Right renal cortex interstitium (tissue), 3 donors: ENCODE measurements around the gene ZBTB4. TPM values are rescaled to one million over a fixed set of nuclear protein-coding genes. Genes with fewer than 3 reads are reported as not detected.

Experiments used
- DNase-seq, 3 donors: peaks; one replicate each; pipeline ENCODE4 v3.0.0-alpha.2; 2013; ENCODE audit warnings: low read depth in 3 of 3, low spot score in 2 of 3
- polyA plus RNA-seq, 3 donors: library from polyadenylated mRNA; unstranded; fragments of 120-200 nt; gene quantifications; one replicate each; pipeline ENCODE4 v1.2.1, GENCODE V29; 2013; ENCODE audit not compliant: insufficient read length in 3 of 3

ZBTB4 gene
- polyA plus RNA-seq, 3 donors = 35.9 to 38.0 (median 37.6) TPM

DNA sequence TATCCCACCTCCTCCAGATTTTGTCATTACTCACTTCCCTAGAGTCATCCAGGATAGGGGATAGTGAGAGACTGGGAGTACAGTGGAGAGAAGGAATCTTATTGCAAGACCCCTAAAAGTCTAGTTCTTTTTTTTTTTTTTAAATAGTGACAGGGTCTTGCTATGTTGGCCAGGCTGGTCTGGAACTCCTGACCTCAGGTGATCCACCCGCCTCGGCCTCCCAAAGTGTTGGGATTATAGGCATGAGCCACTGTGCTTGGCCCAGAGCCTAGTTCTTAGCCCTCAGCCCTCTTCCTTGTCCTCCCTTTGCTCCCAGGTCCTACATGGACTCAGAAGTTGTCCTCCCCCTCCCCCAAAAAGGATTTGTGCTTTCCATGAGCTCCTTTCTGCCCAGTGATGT lies 37.3 kb downstream of the ZBTB4 start:
- DNase-seq = no peak

- no peak for DNase-seq
These were observed 38.2 kb downstream of the ZBTB4 start for GRCh38 chr17:7441266-7441665.

DNA sequence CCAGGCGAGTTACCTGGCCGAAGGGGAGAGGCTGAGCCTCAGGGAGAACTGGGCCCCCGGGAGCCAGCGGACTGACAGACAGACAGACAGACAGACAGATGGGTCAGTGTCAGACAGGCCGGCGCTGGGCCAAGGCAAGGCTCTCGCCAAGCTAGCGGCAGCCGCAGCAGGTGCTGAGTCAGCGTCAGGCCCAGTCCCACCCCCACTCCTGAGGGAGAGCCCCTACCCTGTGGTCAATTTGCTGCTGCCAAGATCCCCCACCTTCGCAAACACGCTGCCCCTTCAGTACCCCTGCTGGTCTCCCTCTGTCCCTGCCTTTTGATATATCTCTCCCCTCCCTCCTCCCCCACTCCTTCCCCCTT lies 38.6 kb downstream of the ZBTB4 start:
- DNase-seq = no peak

- DNase-seq = no peak
These were observed 39.2 kb downstream of the ZBTB4 start for GRCh38 chr17:7440113-7440833.

DNA sequence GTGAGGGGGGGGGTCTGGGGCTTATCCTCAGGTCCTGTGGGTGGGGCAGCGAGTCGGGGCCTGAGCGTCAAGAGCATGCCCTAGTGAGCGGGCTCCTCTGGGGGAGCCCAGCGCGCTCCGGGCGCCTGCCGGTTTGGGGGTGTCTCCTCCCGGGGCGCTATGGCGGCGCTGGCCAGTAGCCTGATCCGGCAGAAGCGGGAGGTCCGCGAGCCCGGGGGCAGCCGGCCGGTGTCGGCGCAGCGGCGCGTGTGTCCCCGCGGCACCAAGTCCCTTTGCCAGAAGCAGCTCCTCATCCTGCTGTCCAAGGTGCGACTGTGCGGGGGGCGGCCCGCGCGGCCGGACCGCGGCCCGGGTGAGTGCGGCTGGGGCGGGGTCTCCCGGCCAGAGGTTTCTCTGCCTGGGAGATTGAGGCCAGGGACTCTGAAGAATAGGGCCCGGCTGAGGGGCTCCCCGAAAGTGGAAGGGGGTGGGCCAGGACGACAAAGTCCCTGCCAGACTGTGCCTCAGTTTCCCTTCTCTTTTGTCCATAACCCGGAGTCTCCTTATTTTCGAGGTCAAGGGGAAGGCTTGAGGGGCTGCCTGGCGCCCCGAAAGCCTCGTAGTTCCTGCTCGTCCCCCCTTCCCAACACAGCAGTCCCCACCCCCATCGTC lies 39.8 kb downstream of the ZBTB4 start, which contains the start of gene FGF11:
Gene FGF11, plus strand, starts transcription at position 51 of the 651 bp plus-strand sequence. Its CDS starts 109 bp downstream, at position 160.
- DNase-seq = no peak

DNA sequence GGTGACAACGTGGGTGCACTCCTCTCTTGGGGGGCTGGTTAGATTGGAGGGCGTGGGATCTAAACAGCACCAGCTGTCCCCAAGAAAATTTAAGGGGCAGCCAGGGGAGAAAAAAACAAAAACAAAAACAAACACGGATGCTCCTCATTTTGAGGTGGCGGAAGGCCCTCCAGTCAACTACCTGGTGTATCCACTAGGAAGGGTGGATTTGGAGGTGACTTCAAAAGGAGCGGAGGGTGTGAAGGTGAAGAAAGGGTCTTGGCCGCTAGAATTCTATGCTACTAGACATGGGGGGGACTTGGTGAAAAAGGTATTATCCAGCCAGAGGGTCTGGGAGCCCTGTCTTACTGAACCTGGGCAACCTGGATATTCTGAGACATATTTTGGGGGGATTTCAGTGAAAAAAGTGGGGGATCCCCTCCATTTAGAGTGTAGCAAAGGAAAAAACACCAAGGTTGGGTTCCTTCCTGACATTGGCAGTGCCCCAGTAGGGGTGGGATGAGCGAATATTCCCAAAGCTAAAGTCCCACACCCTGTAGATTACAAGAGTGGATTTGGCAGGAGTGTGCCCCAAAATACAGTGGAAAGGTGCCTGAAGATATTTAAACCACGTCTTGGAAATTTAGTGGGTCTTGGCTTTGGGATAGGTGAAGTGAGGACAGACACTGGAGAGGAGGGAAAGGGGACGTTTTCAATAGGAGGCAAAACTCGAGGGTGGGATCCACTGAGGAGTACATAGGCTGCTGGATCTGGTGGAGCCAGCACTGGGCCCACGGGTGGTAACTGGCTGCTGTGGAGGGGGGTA lies 40.6 kb downstream of the ZBTB4 start:
- DNase-seq = no peak

DNA sequence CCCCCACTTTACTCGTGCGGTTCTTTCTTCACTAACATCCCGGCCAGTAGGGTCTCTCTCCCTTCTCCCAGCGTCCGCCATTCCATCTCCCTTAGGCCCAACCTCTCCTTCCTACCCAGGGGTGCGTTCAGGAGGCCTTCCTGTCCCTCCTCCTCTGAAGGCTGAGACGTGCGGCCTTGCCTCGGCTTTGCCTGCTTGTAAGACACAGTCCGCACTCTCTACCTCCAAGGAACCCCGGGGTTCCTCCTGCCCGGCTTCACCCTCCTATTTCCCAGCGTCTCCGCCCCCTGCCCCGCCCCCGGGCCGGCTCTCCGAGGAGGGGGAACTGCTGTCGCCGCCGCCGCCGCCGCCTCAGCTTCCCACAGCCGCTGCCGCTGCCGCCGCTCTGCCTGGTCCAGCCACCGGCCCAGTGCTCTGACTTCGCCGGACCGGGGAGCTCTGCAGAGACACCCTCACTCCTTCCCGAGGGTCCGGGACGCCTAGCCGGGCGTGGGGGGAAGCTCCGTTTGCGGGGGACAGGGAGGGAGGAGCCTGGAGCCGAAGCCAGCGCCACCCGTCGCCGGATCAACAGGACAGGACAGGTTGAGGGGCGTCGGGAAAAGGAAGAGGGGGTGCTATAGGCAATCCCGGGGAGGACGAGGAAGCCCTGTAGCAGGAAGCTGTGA lies 41.3 kb downstream of the ZBTB4 start:
- DNase-seq = no peak

DNA sequence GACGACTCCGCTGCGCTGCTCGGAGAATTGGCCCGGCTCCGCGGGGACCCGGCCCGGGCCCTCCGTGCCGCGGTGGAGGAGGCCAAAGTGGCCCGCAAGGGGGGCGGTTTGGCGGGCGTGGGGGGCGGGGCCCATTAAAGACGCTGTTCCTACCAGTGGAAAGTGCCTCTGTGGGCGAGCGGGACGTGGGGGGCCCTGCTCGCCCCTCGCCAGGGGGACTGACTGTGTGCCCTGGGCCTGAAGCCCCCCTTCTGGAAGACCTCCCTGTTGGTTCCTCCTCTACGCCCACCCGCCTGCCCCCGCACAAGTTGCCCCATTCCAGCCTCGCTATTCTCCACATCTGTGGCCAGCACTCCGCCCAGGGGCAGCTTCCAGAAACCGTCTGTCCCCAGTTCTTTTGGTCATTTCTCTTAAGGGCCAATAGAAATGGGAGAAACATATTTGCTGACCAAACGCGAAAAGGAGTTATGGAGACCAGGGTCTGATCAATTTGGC lies 42.0 kb downstream of the ZBTB4 start:
- DNase-seq = no peak

DNA sequence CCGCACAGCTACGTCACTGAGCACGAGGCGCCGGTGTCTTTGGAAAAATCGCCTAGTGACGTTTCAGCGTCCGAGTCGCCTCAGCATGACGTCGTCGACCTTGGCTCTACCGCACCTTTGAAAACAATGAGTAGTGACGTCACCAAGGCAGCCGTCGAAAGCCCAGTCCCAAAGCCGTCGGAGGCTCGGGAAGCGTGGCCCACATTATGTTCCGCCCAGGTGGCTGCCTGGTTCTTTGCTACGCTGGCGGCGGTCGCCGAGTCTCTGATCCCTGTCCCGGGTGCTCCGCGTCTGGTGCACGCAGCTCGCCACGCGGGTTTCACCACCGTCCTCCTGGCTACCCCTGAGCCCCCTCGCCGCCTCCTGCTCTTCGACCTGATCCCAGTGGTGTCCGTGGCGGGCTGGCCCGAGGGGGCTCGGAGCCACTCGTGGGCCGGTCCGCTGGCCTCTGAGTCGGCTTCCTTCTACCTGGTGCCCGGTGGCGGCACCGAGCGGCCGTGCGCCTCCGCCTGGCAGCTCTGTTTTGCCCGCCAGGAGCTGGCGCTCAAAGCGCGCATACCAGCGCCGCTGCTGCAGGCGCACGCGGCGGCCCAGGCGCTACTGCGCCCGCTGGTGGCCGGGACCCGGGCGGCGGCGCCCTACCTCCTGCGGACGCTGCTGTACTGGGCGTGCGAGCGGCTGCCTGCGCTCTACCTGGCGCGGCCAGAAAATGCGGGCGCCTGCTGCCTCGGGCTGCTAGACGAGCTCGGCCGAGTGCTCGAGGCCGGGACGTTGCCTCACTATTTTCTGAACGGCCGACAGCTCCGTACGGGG lies 42.7 kb downstream of the ZBTB4 start:
- no peak for DNase-seq

DNA sequence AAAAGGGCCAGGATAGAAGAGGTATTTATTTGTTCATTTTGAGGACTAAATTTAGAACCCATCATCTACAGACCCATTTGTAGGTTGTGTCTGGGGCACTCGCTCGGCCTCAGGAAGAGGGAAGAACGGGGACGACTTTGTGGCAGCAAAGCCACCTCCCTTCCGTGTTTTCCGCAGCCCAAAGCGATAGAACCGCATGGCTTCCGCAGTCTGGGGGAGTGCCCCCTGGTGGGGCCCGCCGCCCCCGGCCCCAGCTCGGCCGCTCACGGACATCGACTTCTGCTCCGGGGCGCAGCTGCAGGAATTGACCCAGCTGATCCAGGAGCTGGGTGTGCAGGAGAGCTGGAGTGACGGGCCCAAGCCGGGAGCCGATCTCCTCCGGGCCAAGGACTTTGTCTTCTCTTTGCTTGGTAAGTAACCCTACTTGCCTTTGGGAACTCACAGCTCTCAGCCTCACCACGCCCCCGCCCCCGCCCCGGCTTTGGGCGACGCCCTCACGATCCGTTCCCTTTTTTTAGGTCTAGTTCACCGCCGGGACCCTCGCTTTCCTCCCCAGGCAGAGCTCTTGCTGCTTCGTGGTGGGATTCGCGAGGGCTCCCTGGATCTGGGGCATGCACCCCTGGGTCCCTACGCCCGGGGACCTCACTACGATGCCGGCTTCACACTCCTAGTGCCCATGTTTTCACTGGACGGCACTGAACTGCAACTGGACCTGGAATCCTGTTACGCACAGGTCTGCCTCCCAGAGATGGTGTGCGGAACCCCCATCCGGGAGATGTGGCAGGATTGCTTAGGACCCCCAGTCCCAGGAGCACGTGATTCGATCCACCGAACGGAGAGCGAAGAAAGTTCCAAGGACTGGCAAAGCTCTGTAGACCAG lies 43.5 kb downstream of the ZBTB4 start:
- no peak for DNase-seq

- DNase-seq = no peak
These were observed 47.1 kb downstream of the ZBTB4 start for GRCh38 chr17:7432296-7432695.

- no peak for DNase-seq
These were observed 48.2 kb downstream of the ZBTB4 start for GRCh38 chr17:7431231-7431630.

GRCh38 chr17:7429722-7430121 lies 49.7 kb downstream of the ZBTB4 start:
- no peak for DNase-seq

- DNase-seq = no peak
These were observed 50.9 kb downstream of the ZBTB4 start, which contains the start of gene SPEM3 for GRCh38 chr17:7428557-7428956. Gene SPEM3 (plus strand): TSS chr17:7428857. CDS start chr17:7428903, 46 bp downstream.

GRCh38 chr17:7427549-7427948 lies 51.9 kb downstream of the ZBTB4 start:
- DNase-seq = no peak

GRCh38 chr17:7426896-7427489 lies 52.4 kb downstream of the ZBTB4 start:
- no peak for DNase-seq

DNA sequence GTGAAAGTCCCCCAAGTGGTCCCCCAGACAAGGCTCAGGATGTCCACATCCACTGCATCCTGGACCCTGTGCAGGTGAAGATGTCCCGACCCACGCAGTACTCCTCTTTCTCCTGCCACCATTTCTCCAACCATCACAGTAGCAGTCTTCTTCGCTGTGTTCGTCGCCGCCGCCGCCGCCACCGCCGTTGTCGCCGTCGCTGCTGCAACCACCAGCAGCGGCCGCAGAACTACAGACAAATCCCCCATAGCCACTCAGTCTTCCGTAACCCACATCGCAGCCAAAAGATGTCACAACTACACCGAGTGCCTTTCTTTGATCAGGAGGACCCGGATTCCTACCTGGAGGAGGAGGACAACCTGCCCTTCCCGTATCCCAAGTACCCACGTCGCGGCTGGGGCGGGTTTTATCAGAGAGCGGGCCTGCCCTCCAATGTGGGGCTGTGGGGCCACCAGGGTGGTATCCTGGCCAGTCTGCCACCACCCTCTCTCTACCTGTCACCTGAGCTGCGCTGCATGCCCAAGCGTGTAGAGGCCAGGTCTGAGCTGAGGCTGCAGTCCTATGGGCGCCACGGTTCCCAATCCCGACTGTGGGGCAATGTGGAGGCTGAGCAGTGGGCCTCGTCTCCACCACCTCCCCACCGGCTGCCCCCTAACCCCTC lies 53.1 kb downstream of the ZBTB4 start:
- no peak for DNase-seq

GRCh38 chr17:7425756-7426155 lies 53.7 kb downstream of the ZBTB4 start:
- DNase-seq = no peak
